ENCODE data around the gene DOK6.
"Not testable (repeated sequence)": the region's sequence is repeated elsewhere in the genome, so short reads cannot be mapped to it uniquely, and the experiment has no call there.

DOK6 gene

GRCh38 chr18:69870736-69871135, 470.0 kb downstream of the DOK6 start:
- DNase-seq (ENCODE audit: low spot score) = no peak

GRCh38 chr18:69871363-69871762, 470.7 kb downstream of the DOK6 start:
- DNase-seq (ENCODE audit: low spot score) = no peak

- DNase-seq (ENCODE audit: low spot score) = no peak
These were observed 472.0 kb downstream of the DOK6 start for GRCh38 chr18:69872661-69873060.

GRCh38 chr18:69874058-69874457, 473.4 kb downstream of the DOK6 start:
- DNase-seq (ENCODE audit: low spot score) = no peak

- no peak for DNase-seq (ENCODE audit: low spot score)
These were observed 475.8 kb downstream of the DOK6 start for GRCh38 chr18:69876490-69876889.

- DNase-seq (ENCODE audit: low spot score) = no peak
These were observed 477.7 kb downstream of the DOK6 start for GRCh38 chr18:69878213-69878933.

- not testable (repeated sequence) for DNase-seq (ENCODE audit: low spot score)
These were observed 478.4 kb downstream of the DOK6 start for GRCh38 chr18:69879051-69879450.

GRCh38 chr18:69880083-69880482, 479.4 kb downstream of the DOK6 start:
- DNase-seq (ENCODE audit: low spot score) = no peak

GRCh38 chr18:69882965-69883668, 482.4 kb downstream of the DOK6 start:
- DNase-seq (ENCODE audit: low spot score) = no peak

- DNase-seq (ENCODE audit: low spot score) = no peak
These were observed 483.1 kb downstream of the DOK6 start for GRCh38 chr18:69883781-69884180.

GRCh38 chr18:69885355-69885754, 484.7 kb downstream of the DOK6 start:
- DNase-seq (ENCODE audit: low spot score) = no peak

GRCh38 chr18:69885841-69886531, 485.3 kb downstream of the DOK6 start:
- no peak for DNase-seq (ENCODE audit: low spot score)

- no peak for DNase-seq (ENCODE audit: low spot score)
These were observed 486.6 kb downstream of the DOK6 start for GRCh38 chr18:69887256-69887655.

GRCh38 chr18:69889009-69889408, 488.3 kb downstream of the DOK6 start:
- no peak for DNase-seq (ENCODE audit: low spot score)

GRCh38 chr18:69890558-69890957, 489.9 kb downstream of the DOK6 start:
- DNase-seq (ENCODE audit: low spot score) = no peak

GRCh38 chr18:69894467-69894866, 493.8 kb downstream of the DOK6 start:
- no peak for DNase-seq (ENCODE audit: low spot score)

- DNase-seq (ENCODE audit: low spot score) = no peak
These were observed 494.7 kb downstream of the DOK6 start for GRCh38 chr18:69895066-69896047.

GRCh38 chr18:69897397-69898108, 496.9 kb downstream of the DOK6 start:
- DNase-seq (ENCODE audit: low spot score) = no peak

- no peak for DNase-seq (ENCODE audit: low spot score)
These were observed 497.7 kb downstream of the DOK6 start for GRCh38 chr18:69898241-69898861.
